Middle frontal gyrus (tissue), 1 donor: Measurements from ENCODE around the gene ZNF225.
"Not testable (repeated sequence)": the region's sequence is repeated elsewhere in the genome, so short reads cannot be mapped to it uniquely, and the experiment has no call there.

Experiments
- DNase-seq: peaks from one replicate; pipeline ENCODE4 v3.0.0-alpha.2; 2015; ENCODE audit warnings: low spot score; ENCODE audit errors: extremely low spot score

ZNF225 gene

DNA sequence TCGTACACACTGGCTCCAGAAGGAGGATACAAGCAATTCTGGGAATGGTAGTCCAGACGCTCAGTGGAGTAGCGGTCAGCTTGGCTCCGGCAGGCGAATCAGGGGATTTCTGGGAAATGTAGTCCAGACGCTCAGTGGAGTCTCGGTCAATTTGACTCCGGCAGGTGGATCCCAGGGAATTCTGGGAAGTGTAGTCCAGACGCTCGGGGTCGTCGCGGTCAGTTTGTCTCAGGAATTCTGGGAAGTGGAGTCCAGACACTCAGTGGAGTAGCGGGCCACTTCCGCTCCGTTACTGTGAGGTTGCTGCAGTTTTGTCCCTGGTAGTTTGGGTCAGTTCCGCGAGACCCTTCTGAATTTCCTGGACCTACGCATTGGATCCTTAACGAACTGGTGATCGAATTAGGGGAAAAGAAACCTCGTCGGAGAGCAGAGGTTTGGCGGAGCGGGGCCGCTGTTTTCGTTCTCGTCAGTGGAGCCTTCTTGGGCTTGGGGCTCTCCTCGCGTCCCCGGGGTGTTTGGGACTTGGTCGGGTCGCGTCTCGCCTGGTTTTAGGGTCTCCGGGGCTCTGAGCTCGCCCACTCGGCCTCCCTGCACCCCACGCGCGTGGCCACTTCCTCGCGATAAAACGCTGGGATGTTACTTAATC lies at the start of gene ZNF225:
Gene ZNF225 (plus strand): TSS at position 262 of the 646 bp plus-strand sequence. CDS start 2,429 bp downstream, outside the sequence.
- DNase-seq, result peak; percentile 100

DNA sequence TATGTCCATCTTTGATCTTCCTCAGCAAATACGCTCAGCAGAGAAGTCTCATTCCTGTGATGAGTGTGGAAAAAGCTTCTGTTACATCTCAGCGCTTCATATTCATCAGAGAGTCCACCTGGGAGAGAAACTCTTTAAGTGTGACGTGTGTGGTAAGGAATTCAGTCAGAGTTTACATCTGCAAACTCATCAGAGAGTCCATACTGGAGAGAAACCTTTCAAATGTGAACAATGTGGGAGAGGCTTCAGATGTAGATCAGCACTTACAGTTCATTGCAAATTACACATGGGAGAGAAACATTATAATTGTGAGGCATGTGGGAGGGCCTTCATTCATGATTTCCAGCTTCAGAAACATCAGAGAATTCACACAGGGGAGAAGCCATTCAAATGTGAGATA lies 46.9 kb upstream of the ZNF225 start:
- no peak for DNase-seq

DNA sequence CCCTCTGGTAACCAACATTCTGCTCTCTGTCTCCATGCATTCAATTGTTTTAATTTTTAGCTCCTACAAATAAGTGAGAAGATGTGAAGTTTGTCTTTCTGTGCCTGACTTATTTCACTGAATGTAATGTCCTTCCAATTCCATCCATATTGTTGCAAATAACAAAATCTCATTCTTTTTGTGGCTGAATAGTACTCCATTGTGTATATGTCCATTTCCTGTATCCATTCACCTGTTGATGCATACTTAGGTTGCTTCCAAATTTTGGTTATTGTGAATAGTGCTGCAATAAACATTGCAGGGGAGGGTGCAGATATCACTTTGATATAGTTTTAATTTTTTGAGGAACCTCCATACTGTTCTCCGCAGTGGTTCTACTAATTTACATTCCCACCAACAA lies 43.8 kb upstream of the ZNF225 start:
- DNase-seq, result no peak

DNA sequence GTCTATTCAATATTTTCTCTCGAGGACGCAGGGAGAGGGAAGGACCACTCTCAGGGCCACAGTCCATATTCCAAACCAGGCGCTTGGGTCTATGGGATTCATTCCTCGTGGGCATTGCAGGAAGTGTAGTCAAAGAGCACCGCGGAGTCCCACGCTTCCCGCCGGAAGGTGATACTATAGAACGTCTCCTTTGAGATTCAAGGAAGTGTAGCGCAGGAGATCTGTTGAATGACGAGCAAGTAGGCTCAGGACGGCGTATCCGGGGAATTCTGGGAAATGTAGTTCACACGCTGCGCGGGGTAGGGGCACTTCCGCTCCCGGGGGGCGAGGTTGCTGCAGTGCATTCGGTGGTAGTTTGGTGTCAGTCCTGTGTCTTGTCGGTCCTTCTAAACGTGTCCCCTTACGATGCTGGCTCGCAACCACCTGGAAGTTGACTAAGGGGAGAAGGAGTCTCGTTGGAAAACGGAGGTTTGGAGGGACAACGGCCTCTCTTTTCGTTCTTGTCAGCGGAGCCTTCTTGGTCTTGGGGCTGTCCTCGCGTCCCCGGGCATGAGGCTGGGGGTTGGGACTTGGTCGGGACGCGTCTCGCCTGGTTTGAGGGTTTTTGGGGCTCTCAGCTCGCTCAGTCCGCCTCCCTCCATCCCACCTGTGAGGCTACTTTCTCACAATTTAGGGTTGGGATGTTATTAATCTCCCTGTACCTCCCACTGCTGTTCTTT lies 41.2 kb upstream of the ZNF225 start, which contains the start of gene ZNF284:
Gene ZNF284 (plus strand): TSS at position 336 of the 719 bp plus-strand sequence. CDS start 4,231 bp downstream, outside the sequence.
- DNase-seq, result peak; percentile 85

DNA sequence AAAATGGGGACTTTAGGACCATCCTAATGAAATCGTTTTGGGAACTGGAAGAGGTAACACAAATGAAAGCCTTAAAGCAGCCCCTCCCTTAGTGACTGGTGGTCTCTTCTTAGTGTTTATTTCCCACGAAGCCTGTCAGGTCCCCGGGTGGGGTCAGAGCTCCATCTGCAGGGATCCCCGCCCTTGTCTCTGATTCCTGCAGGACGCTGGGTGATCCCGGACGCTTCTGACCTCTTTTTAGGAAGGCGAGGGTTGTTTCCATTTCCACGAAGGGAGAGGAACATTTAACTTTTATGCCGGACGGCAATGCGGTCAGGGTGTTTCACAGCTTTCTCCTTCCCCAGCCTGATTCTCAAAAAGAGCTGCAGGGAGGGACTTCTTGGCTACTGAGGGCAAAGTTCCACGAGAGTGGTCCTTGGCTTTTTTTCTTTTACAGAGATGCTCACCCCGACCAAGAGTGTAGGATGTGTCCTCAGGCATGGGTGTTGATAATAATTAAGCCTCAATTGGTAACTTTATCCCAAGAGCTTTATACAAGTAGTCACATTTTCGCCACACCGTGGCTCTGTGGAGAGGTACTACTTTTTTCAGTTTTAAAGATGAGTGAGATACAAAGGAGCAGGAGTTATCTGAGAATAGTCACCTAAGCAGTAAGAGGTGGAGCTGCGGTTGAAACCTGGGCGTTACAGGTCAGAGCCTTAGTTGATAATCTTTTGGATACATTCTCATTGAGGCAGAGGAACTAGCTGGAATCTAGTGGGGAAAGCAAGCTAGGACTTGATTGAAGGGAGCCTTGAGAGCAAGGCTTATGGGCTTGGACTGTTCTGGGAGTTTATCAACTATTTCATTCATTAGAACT lies 40.4 kb upstream of the ZNF225 start:
- DNase-seq, result no peak

DNA sequence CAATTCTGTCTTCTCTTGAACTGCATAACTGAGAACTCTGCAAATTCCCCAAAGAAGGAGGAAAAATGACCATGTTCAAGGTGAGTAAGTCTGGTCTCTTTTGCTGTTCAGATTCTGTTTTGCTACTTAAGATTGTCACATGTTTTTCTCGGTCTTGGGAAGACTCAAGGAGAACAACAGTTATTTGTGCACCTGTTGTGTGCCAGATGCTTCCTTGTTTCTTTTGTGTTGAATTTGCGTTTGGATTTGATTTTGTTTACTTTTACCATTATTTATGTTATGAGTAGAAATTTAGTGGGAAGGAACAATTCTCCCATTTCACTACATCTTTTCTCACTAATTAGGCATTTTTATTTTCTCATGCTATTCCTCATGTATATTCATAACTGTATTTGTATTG lies 36.9 kb upstream of the ZNF225 start:
- no peak for DNase-seq

DNA sequence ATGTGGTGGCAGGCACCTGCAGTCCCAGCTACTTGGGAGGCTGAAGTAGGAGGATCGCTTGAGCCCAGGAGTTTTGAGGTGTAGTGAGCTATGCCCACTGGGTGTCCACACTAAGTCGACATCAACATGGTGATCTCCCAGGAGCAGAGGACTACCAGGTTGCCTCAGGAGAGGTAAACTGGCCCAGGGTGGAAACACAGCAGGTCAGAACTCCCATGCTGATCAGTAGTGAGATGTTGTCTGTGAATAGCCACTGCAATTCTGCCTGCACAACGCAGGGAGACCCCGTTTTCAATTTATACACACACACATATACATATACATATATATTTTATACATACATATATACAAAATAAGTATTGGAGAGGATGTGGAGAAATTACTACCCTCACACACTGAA lies 21.1 kb upstream of the ZNF225 start:
- DNase-seq, result no peak

DNA sequence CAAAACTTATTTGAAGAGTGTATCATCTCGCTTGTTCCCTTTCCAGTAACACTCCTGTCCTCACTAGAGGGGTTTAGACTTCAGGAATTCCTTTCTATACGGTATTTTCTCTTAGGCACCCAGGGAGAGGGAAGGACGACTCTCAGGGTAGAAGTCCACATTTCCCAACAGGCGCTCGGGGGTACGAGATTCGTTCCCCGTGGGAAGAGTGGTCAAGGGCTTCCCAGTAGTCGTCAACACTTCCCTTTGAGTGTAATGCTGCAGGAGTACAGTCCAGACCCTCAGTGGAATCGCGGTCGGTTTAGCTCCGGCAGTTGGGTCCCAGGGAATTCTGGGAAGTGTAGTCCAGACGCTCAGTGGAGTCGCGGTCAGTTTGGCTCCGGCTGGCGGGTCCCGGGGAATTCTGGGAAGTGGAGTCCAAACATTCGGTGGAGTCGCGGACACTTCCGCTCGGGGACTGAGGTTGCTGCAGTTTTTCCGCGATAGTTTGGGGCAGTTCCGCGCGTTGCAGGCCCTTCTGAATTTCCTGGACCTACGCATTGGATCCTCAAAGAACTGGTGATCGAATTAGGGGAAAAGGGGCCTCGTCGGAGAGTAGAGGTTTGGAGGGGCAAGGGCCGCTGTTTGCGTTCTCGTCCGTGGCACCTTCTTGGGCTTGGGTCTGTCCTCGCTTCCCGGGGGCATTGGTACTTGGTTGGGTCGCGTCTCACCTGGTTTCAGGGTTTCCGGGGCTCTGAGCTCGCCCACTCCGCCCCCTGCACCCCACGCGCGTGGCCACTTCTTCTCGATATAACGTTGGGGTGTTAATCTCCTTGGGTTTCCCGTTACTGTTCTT lies 19.1 kb upstream of the ZNF225 start, which contains the start of gene ZNF224:
Gene ZNF224 (plus strand): TSS at position 431 of the 835 bp plus-strand sequence. CDS start 3,513 bp downstream, outside the sequence.
- peak; percentile 95 for DNase-seq

DNA sequence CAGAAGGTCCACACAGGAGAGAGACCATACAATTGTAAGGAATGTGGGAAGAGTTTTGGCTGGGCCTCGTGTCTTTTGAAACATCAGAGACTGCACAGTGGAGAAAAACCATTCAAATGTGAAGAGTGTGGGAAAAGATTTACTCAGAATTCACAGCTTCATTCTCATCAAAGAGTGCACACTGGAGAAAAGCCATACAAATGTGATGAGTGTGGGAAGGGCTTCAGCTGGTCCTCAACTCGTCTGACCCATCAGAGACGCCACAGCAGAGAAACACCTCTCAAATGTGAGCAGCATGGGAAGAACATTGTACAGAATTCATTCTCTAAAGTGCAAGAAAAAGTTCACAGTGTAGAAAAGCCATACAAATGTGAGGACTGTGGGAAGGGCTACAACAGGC lies 5.4 kb upstream of the ZNF225 start:
- DNase-seq, result no peak

DNA sequence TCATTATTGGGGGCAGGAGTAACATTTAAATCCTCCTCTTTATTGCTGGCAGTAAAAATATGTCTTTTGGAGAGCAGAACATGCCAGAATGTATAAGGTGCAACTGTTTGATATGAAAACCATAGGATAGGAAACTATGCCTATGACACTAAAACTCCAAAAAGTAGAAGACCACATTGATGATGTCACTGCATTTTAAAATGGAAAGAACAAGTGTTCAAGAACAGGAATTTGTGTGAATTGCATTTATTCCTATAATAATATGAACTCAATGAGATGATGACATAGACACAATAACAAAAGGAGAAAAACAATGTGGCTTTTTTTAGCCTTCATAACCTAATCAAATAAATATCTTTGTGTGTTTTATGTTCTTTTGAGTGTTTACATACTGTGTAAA lies 3.7 kb upstream of the ZNF225 start:
- DNase-seq, result no peak

DNA sequence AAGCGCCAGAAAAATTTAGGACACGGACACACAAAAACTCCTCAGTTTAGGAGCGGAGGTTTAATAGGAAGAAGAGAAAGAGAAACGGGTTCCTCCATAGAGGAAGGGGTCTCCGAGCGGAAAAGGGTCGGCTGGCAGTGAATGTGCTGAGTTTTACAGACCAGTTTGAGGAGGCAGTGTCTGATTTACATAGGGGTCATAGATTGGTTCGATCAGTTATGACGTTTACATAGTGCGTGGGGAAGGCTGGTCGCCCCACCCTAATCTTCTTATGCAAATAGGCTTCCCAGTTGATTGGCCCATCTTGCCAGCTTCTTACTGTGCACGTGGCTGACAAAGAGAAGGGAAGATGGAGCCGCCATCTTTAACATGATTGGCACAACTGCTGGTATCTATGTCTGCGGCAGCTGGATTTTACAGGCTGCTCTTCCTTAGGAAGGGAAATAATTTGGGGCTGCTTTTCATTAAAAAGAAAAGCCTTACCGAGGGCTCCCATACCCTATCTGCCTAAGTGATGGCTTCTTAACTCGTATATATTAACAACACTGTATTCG lies 1.2 kb upstream of the ZNF225 start:
- DNase-seq, result no peak

DNA sequence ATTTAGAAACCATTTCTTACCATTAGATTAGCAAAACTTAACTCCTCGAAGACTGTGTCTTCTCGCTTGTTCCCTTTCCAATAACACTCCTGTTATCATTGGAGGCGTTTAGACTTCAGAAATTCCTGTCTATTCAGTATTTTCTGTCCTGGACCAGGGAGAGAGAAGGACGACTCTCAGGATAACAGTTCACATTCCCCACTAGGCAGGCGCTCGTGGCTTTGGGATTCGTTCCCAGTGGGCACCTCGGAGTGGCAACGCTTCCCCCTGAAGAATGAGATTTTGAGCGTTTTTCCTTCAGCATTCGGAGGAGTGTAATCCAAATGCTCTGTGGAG lies 429 bp upstream of the ZNF225 start:
- DNase-seq, result no peak

DNA sequence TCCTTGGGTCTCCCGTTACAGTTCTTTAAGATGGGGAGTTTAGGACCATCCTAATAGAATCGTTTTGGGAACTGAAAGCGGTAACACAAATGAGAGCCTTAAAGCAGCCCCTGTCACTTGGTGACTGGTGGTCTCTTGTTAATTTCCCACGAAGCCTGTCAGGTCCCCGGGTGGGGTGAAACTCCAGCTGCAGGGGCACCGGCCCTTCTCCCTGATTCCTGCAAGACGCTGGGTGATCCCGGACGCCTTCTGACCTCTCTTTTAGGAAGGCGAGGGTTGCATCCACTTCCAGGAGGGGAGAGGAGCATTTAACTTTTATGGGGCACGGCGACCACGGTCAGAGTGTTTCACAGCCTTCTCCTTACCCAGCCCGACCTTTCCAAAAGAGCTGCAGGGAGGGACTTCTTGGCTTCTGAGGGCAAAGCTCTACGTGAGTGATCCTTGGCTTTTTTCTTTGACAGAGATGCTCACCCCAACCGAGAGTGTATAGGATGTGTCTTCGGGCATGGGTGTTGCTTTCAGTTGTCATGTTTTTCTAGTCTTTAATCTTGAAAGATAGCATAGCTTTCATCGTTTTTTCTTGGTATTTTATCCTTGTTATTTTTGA lies 688 bp downstream of the ZNF225 start:
- no peak for DNase-seq

DNA sequence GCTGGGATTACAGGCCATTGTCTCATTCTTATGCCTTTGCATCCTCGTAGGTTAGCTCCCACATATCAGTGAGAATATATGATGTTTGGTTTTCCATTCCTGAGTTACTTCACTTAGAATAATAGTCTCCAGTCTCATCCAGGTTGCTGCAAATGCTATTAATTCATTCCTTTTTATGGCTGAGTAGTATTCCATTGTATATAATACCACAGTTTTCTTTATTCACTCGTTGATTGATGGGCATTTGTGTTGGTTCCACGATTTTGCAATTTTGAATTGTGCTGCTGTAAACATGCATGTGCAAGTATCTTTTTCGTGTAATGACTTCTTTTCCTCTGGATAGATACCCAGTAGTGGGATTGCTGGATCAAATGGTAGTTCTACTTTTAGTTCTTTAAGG lies 8.0 kb downstream of the ZNF225 start:
- DNase-seq, result not testable (repeated sequence)

DNA sequence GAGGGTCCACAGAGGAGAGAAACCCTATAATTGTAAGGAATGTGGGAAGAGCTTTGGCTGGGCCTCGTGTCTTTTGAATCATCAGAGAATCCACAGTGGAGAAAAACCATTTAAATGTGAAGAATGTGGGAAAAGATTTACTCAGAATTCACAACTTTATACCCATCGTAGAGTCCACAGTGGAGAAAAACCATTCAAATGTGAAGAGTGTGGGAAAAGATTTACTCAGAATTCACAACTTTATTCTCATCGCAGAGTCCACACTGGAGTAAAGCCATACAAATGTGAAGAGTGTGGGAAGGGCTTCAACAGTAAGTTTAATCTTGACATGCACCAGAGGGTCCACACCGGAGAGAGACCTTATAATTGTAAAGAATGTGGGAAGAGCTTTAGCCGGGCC lies 18.8 kb downstream of the ZNF225 start:
- DNase-seq, result no peak

DNA sequence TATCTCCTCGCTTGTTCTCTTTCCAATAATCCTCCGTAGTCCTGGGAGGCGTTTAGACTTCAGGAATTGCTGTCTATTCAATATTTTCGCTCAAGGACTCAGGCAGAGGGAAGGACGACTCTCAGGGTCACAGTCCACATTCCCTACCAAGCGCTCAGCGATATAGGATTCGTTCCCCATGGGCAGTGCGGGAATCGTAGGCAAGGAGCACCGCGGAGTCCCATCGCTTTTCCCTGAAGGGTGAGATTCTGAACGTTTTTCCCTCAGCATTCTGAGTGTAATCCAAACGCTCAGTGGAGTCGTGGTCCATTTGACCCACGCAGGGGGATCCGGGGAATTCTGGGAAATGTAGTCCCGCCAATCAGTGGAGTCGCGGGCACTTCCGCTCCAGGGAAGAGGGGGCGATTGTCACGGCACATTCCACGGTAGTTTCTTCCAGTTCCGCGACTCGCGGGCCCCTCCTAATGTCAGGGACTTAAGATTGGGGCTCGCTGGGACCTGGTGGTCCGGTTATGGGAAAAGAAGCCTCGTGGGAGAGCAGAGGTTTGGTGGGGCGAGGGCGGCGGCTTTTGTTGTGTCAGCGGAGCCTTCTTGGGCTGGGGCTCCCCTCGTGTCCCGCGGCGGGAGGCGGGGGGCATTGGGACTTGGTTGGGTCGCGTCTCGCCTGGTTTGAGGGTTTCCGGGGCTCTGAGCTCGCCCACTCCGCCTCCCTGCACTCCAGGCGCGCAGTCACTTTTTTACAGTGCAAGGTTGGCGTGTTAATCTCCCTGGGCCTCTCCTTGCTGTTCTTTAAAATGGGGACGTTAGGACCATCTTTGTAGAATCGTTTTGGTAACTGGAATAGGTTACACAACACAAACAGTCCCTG lies 28.2 kb downstream of the ZNF225 start, which contains the start of gene ZNF234:
Gene ZNF234 (plus strand): TSS at position 364 of the 868 bp plus-strand sequence. CDS start 3,079 bp downstream, outside the sequence.
- DNase-seq, result peak; percentile 80

DNA sequence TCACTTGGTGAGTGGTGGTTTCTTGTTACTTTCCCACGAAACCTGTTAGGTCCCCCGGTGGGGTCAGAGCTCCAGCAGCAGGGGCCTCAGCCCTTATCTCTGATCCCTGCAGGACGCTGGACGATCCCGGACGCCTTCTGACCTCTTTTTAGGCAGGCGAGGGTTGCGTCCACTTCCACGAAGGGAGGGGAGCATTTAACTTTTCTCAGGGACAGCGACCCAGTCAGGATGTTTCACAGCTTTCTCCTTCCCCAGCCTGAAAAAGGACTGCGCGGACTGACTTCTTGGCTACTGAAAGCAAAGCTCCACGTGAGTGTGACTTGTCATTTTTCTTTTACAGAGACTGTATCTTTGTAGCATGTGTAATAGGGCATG lies 28.8 kb downstream of the ZNF225 start:
- no peak for DNase-seq

DNA sequence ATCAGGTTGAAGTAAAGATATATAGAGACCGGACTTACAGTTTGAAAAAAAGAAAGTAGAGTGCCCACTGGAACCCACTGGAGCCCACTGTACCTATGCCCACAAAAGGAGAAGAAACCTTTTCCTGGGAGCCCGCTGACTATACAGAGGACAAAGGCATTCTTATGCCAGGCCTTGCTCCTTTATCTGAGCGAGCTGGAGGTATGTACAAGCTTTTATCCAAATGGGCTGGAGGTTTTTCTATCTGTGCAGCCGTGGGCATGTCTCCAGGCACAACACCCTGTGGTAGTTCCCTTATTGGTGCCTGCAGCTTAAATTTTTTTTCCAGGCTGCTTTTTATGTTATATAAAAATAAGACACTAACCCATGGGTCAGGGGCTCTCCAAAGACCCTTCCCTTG lies 36.6 kb downstream of the ZNF225 start:
- no peak for DNase-seq

DNA sequence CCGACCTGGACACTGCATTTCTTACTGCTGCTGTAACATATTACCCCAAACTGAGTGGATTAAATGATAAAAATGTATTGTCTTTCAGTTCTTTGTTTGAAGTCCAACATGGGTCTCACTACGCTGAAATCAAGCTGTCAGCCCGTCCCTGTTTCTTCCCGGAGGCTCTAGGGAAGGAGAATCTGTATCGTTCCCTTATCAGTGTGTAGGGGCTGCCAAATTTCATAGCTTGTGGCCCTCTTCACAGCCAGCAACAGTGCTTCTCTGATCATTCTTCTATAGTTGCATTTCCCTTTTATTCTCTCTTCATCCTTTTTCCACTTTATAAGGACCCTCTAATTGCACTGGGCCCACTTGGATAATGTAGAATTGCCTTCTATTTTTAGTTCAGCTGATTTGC lies 38.3 kb downstream of the ZNF225 start:
- no peak for DNase-seq
